Measurements from ENCODE around the gene BTNL8.

The BTNL8 gene

GRCh38 chr5:180868960-180869359 lies 30.0 kb upstream of the BTNL8 start:
- Histone ChIP-seq H3K79me2 (ENCODE audit: insufficient read depth, low read length) (no peaks in the 10 kb centered on the region), H3K4me2 (ENCODE audit: low read length) (no peak overlapping the region), H2AFZ (ENCODE audit: low read length) (no peak overlapping the region), H3F3A (ENCODE audit: insufficient read depth, low read length) (no peaks in the 10 kb centered on the region), H3K27ac (ENCODE audit: low read depth, low read length, poor library complexity, severe bottlenecking) (no peak overlapping the region), H3K27me3 (ENCODE audit: insufficient read depth, low read length) (no peaks in the 10 kb centered on the region), H3K9me2 (ENCODE audit: low read depth, low read length) (no peaks in the 10 kb centered on the region), H3K9ac (ENCODE audit: low read length) (no peak overlapping the region), H3K4me1 (ENCODE audit: insufficient read depth, low read length, severe bottlenecking) (peaks cover 41% of the 10 kb centered on the region), H3K36me3 (ENCODE audit: insufficient read depth, low read length) (no peaks in the 10 kb centered on the region), H3K9me3 (ENCODE audit: low read length) (no peaks in the 10 kb centered on the region), H4K20me1 (ENCODE audit: insufficient read depth, low read length) (no peaks in the 10 kb centered on the region), H3K4me3 (ENCODE audit: low read depth, low read length, poor library complexity, severe bottlenecking) (no peak overlapping the region)
- peak; percentile 89 for TF ChIP-seq CTCF (IDR thresholded peaks at IDR 0.05; ENCODE audit: low read length)
- no peak for TF ChIP-seq EZH2 (IDR thresholded peaks at IDR 0.05; ENCODE audit: borderline replicate concordance, low read length)

GRCh38 chr5:180869587-180869986 lies 29.4 kb upstream of the BTNL8 start:
- Histone ChIP-seq H2AFZ (ENCODE audit: low read length) (no peak overlapping the region), H3F3A (ENCODE audit: insufficient read depth, low read length) (no peaks in the 10 kb centered on the region), H3K79me2 (ENCODE audit: insufficient read depth, low read length) (no peaks in the 10 kb centered on the region), H3K9ac (ENCODE audit: low read length) (no peak overlapping the region), H3K27me3 (ENCODE audit: insufficient read depth, low read length) (no peaks in the 10 kb centered on the region), H3K9me2 (ENCODE audit: low read depth, low read length) (no peaks in the 10 kb centered on the region), H4K20me1 (ENCODE audit: insufficient read depth, low read length) (no peaks in the 10 kb centered on the region), H3K4me1 (ENCODE audit: insufficient read depth, low read length, severe bottlenecking) (peaks cover 44% of the 10 kb centered on the region), H3K9me3 (ENCODE audit: low read length) (no peaks in the 10 kb centered on the region), H3K4me3 (ENCODE audit: low read depth, low read length, poor library complexity, severe bottlenecking) (no peak overlapping the region), H3K27ac (ENCODE audit: low read depth, low read length, poor library complexity, severe bottlenecking) (no peak overlapping the region), H3K36me3 (ENCODE audit: insufficient read depth, low read length) (no peaks in the 10 kb centered on the region), H3K4me2 (ENCODE audit: low read length) (no peak overlapping the region)
- TF ChIP-seq EZH2 (IDR thresholded peaks at IDR 0.05; ENCODE audit: borderline replicate concordance, low read length) (no peak), CTCF (IDR thresholded peaks at IDR 0.05; ENCODE audit: low read length) (no peak)

- Histone ChIP-seq H3K79me2 (ENCODE audit: insufficient read depth, low read length) (no peaks in the 10 kb centered on the region), H2AFZ (ENCODE audit: low read length) (no peak overlapping the region), H3K9me3 (ENCODE audit: low read length) (no peaks in the 10 kb centered on the region), H3K27me3 (ENCODE audit: insufficient read depth, low read length) (no peaks in the 10 kb centered on the region), H3K4me1 (ENCODE audit: insufficient read depth, low read length, severe bottlenecking) (peaks cover 44% of the 10 kb centered on the region), H3F3A (ENCODE audit: insufficient read depth, low read length) (no peaks in the 10 kb centered on the region), H4K20me1 (ENCODE audit: insufficient read depth, low read length) (no peaks in the 10 kb centered on the region), H3K4me3 (ENCODE audit: low read depth, low read length, poor library complexity, severe bottlenecking) (no peak overlapping the region), H3K9ac (ENCODE audit: low read length) (no peak overlapping the region), H3K27ac (ENCODE audit: low read depth, low read length, poor library complexity, severe bottlenecking) (no peak overlapping the region), H3K9me2 (ENCODE audit: low read depth, low read length) (no peaks in the 10 kb centered on the region), H3K4me2 (ENCODE audit: low read length) (no peak overlapping the region), H3K36me3 (ENCODE audit: insufficient read depth, low read length) (no peaks in the 10 kb centered on the region)
- no peak for TF ChIP-seq CTCF (IDR thresholded peaks at IDR 0.05; ENCODE audit: low read length)
- TF ChIP-seq EZH2 (IDR thresholded peaks at IDR 0.05; ENCODE audit: borderline replicate concordance, low read length), result no peak
These were observed 28.5 kb upstream of the BTNL8 start for GRCh38 chr5:180870276-180871068.

Data from OCI-LY1 (cell line).